ENCODE results near the gene TLCD3A. TPM values are rescaled to one million over a fixed set of nuclear protein-coding genes. Genes with fewer than 3 reads are reported as not detected.
"Not testable (repeated sequence)": the region's sequence is repeated elsewhere in the genome, so short reads cannot be mapped to it uniquely, and the experiment has no call there.

The TLCD3A gene
- polyA plus RNA-seq, 3 donors = 28.0 to 31.9 (median 31.0) TPM

- DNase-seq (ENCODE audit: extremely low read depth in 1 of 11, low read depth in 9 of 11, low spot score in 4 of 11) = no peak
These were observed 28.0 kb downstream of the TLCD3A start for GRCh38 chr17:760371-760770.

GRCh38 chr17:767076-767475 lies 34.7 kb downstream of the TLCD3A start:
- no peak for DNase-seq (ENCODE audit: extremely low read depth in 1 of 11, low read depth in 9 of 11, low spot score in 4 of 11)

DNA sequence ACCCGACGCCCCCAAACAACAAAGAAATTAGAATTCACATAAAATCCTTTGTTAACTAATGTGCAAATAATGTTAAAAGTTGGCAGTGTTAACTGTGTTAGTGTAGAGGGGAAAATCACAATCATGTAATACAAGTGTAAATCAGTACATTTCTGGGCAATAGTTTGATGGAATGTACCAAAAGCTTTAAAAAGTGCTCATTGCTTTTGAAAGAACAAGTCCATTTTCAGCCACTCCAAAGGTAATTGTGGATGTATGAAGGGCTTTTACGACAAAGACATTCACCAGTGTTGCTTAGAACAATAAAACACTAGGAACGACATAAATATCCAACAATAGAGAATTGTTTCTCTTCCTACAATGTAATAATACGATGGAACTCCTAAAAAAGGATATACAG lies 40.6 kb downstream of the TLCD3A start:
- no peak for DNase-seq (ENCODE audit: extremely low read depth in 1 of 11, low read depth in 9 of 11, low spot score in 4 of 11)

GRCh38 chr17:773467-774312 lies 41.3 kb downstream of the TLCD3A start:
- DNase-seq (ENCODE audit: extremely low read depth in 1 of 11, low read depth in 9 of 11, low spot score in 4 of 11) = no peak

GRCh38 chr17:774313-774584 lies 41.9 kb downstream of the TLCD3A start:
- no peak for DNase-seq (ENCODE audit: extremely low read depth in 1 of 11, low read depth in 9 of 11, low spot score in 4 of 11)

GRCh38 chr17:778096-778495 lies 45.7 kb downstream of the TLCD3A start:
- no peak for DNase-seq (ENCODE audit: extremely low read depth in 1 of 11, low read depth in 9 of 11, low spot score in 4 of 11)

DNA sequence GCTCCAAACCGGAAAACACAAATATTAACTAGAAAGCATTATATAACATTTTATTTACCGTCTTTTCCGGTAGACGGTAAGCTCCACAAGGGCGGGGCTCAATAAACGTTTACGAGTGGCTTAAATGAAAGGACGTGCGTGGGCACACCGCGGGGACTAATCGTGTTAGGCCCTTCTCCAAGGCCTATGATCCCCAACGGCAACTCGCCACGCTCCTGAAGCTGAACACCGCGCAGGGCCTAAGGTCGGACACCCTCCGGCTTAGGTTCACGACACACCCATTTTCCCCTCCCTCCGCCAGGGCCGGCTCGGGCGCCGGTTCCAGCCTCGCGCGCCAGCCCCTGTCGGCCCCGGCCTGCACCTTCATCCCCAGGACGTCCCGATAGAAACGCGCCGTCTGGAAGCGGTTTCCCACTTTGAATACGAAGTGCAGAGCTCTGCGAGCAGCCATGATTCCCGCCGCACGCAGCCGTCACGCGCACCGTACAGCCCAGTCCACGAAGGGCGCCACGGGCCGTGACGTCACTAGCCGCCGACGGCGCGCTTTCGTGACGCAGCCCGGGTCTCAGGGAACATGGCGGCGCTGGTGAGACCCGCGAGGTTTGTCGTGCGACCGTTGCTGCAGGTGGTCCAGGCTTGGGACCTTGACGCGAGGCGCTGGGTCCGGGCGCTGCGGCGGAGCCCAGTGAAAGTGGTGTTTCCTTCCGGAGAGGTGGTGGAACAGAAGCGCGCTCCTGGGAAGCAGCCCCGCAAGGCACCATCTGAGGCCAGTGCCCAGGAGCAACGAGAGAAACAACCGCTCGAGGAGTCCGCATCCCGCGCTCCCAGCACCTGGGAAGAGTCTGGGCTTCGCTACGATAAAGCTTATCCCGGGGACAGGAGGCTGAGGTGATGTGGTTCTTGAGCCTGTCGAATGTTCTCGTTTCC lies 49.7 kb downstream of the TLCD3A start, which contains the start of the genes GLOD4 and MRM3:
TSS of gene GLOD4 (minus strand) at position 476 of the 927 bp plus-strand sequence. CDS start at position 451, 25 bp downstream.
TSS of gene MRM3 (plus strand) at position 549 of the 927 bp plus-strand sequence. CDS start at position 575, 26 bp downstream.
- DNase-seq (ENCODE audit: extremely low read depth in 1 of 11, low read depth in 9 of 11, low spot score in 4 of 11) = peak; percentile 72 to 92 (median 88)

DNA sequence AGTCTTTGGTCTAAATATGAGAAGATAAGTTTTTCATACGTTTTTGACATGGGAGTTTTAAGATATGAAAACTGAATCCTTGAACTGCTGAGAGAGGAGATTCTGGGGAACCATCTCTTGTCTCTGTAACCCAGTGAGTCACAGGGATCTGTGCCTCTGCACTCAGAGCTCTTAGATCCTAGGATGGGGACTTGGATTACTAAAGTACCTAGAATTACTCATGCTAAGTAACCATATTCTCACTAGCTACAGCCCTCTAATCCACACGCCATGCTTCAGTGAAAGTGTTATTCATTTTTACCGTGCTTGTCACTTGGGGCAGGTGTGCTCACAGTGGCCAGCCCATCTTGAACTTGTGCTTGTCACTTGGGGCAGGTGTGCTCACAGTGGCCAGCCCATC lies 51.7 kb downstream of the TLCD3A start:
- no peak for DNase-seq (ENCODE audit: extremely low read depth in 1 of 11, low read depth in 9 of 11, low spot score in 4 of 11)

DNA sequence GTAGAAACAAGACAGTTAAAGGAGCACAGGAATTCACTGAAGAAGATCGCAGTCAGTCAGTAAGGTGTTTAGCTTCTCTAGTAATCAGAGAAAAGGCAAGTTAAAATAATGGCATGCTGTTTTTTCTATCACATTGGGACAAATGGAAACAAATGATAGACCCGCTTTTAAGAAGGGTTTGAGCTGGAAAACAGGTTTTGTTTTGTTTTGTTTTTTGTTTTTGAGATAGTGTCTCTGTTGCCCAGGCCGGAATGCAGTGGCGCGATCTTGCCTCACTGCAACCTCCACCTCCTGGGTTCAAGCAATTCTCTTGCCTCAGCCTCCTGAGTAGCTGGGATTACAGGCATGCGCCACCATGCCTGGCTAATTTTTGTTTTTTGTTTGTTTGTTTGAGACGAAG lies 53.5 kb downstream of the TLCD3A start:
- not testable (repeated sequence) for DNase-seq (ENCODE audit: extremely low read depth in 1 of 11, low read depth in 9 of 11, low spot score in 4 of 11)

DNA sequence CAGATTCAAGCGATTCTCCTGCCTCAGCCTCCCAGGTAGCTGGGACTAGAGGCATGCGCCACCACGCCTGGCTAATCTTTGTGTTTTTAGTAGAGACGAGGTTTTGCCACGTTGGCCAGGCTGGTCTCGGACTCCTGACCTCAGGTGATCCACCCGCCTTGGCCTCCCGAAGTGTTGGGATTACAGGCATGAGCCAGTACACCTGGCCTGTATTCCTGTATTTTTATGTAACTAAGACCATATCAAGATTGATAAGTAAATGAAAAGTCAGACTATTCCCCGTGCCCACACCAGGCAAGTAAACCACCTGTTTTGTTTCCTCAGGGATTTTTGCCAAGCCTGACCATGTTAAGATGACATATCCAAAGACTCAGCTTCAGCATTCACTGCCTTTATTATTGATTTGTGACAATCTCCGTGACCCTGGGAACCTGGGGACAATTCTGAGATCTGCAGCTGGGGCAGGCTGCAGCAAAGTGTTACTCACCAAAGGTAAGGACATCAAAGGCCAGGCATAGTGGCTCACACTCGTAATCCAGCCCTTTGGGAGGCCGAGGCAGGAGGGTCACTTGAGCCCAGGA lies 55.3 kb downstream of the TLCD3A start:
- DNase-seq (ENCODE audit: extremely low read depth in 1 of 11, low read depth in 9 of 11, low spot score in 4 of 11) = no peak

- no peak for DNase-seq (ENCODE audit: extremely low read depth in 1 of 11, low read depth in 9 of 11, low spot score in 4 of 11)
These were observed 56.2 kb downstream of the TLCD3A start for GRCh38 chr17:788551-788950.

DNA sequence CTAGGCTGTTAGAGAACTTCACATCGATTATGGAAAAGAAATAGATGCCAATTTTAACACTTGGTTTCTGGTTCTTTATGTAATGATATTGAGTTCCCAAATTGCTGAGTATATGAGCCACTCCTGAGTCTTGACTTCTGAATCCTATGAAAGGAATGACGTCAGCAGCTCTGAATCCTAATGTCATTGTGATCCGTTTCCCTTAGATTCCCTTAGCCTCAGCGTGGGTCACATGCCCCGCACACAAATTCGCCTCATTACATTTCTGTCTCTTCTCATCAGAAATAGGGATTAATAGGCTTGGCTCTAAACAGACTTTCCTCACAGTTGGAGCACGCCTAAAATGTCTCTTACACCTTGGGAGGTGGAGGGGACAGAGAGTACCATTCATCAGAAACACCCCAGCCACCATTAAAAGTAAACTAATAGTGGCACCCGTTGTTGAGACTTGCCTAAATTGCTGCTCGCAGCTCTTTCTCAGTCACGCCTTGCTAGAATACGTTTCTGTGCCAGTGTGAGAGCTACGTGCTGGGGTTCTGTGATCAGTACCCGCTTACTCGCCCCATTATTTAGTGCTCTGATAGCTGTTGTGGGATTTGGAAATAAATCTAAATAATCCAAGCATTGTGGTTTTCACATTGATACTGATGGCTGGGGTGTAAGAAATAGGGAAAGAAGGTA lies 56.9 kb downstream of the TLCD3A start:
- DNase-seq (ENCODE audit: extremely low read depth in 1 of 11, low read depth in 9 of 11, low spot score in 4 of 11) = no peak

DNA sequence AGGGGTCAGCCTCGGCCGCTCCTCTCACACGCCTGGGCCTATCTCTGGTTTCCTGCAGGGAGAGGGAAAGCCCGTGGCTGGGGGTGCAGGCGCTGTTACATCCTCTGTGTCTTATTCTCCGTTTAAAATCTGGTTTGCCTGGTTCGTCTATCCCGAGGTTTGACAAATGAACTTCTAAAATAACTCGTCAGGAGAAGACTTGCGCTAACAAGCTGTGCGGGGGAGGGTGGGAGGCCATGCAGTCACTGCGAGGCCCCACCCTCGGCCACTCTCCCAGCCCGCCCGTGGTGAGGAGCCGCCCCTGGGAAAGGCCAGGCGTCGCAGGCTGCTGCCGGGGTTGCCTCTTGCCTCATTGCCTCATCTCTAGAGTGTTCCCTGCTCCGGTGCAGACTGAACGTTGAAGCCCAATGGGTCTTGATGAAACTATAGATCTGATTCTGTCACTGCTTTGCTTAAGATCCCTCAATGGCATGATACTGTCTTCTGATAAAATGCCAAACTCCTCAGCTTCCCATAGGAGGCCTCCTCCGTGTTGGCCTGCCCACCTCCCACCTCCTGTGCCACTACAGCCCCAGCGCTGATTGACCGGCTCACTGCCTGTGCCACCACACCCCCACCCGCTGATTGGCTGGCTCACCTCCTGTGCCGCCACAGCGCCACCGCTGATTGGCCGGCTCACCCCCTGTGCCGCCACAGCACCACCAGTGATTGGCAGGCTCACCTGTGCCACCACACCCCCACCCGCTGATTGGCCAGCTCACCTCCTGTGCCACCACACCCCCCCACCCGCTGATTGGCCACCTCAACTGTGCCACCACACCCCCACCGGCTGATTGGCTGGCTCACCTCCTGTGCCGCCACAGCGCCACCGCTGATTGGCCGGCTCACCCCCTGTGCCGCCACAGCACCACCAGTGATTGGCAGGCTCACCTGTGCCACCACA lies 57.8 kb downstream of the TLCD3A start:
- DNase-seq (ENCODE audit: extremely low read depth in 1 of 11, low read depth in 9 of 11, low spot score in 4 of 11) = peak in 2 of 11 donors; percentile 47 to 51

- not testable (repeated sequence) for DNase-seq (ENCODE audit: extremely low read depth in 1 of 11, low read depth in 9 of 11, low spot score in 4 of 11)
These were observed 58.5 kb downstream of the TLCD3A start for GRCh38 chr17:790874-791247.

DNA sequence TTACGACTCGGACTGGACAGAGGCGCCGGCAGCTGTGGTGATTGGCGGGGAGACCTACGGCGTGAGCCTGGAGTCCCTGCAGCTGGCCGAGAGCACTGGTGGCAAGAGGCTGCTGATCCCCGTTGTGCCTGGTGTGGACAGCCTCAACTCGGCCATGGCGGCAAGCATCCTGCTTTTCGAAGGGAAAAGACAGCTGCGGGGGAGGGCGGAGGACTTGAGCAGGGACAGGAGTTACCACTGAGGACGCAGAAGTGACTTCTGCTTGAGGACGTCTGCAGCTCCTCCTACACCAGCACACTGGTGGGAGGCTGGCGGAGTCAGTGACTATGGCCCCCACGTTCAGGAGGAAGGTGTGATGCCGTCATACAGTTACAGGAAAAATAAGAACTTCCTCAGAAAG lies 59.4 kb downstream of the TLCD3A start:
- no peak for DNase-seq (ENCODE audit: extremely low read depth in 1 of 11, low read depth in 9 of 11, low spot score in 4 of 11)

DNA sequence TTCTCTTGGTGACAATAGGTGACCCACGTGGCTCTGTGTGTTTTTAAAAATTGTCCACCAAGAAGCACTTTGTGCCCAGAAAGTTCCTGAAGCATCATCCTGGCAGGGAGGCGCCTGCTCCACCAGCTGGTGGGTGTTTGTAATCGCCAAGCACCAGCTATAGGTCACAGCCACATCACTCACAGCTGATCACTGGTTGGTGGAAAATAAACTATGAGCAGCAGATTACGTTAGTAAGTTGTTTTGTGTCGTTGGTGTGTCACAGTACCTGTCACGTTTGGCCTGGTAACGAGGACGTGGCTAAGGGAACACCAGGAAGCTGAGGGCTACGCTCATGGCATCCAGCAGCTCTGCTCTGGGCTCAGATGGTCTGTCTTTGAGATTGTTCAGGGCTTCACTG lies 59.9 kb downstream of the TLCD3A start:
- DNase-seq (ENCODE audit: extremely low read depth in 1 of 11, low read depth in 9 of 11, low spot score in 4 of 11) = no peak
